Activated B cell treated with CpG ODN at 0.5 μM for 24 hours (primary cell): ENCODE measurements around the gene SUGP2. TPM values are rescaled to one million over a fixed set of nuclear protein-coding genes. Genes with fewer than 3 reads are reported as not detected.

Experiments
- ATAC-seq: fragments of 200-7000 bp; cut with Tn5 transposase; one replicate; pipeline ENCODE4 v1.10.0; 2021; ENCODE audit warnings: low read depth, mild to moderate bottlenecking, moderate library complexity
- CTCF ChIA-PET: fragments of 350-600 bp; sonication (Branson Sonifier 250); formaldehyde crosslinking; loops from one replicate; lab custom pipeline; 2021; ENCODE audit warnings: antibody characterized with exemption; lab: Charles Lee
- POLR2A ChIA-PET: fragments of 350-600 bp; sonication (Branson Sonifier 250); formaldehyde crosslinking; loops from one replicate; lab custom pipeline; 2021; ENCODE audit warnings: antibody characterized with exemption; lab: Charles Lee
- DNase-seq: peaks from one replicate; pipeline ENCODE4 v3.0.0; 2022
- H3K27ac Mint-ChIP-seq: one replicate; pipeline ENCODE4 v1.8.0; 2020; ENCODE audit warnings: mixed read lengths
- H3K27me3 Mint-ChIP-seq: one replicate; pipeline ENCODE4 v1.8.0; 2021; ENCODE audit warnings: mixed read lengths
- H3K36me3 Mint-ChIP-seq: one replicate; pipeline ENCODE4 v1.8.0; 2021; ENCODE audit warnings: low read depth, mixed read lengths
- H3K4me1 Mint-ChIP-seq: one replicate; pipeline ENCODE4 v1.8.0; 2021; ENCODE audit warnings: mixed read lengths
- H3K4me3 Mint-ChIP-seq: one replicate; pipeline ENCODE4 v1.8.0; 2020; ENCODE audit warnings: mild to moderate bottlenecking, mixed read lengths
- H3K9me3 Mint-ChIP-seq: one replicate; pipeline ENCODE4 v1.8.0; 2020; ENCODE audit warnings: mixed read lengths
- CTCF ChIP-seq: fragments of 200-600 bp; IDR thresholded peaks from one replicate; pipeline ENCODE4 v1.8.0; 2022; ENCODE audit warnings: antibody characterized with exemption, mild to moderate bottlenecking
- intact Hi-C: fragments of 100-400 bp; cut with micrococcal nuclease; formaldehyde crosslinking; loops from one replicate; pipeline ENCODE4 v1.15.1; 2024
- total RNA-seq: library from RNA; stranded (reverse); gene quantifications from 2 replicates; pipeline ENCODE4 v1.2.3, GENCODE V29; 2022

SUGP2 gene
- total RNA-seq, 1 donor from 2014 or later, result 122 TPM

- intact Hi-C loops, result no loop called here
- H3K9me3 Mint-ChIP-seq, result no peaks in the 10 kb centered on the region
- H3K4me3 Mint-ChIP-seq, result no peak overlapping the region
- ATAC-seq, result no peak
- no peak overlapping the region for H3K27ac Mint-ChIP-seq
- peaks cover 15% of the 10 kb centered on the region for H3K27me3 Mint-ChIP-seq
- DNase-seq, result no peak
- H3K36me3 Mint-ChIP-seq, result no peaks in the 10 kb centered on the region
- no peaks in the 10 kb centered on the region for H3K4me1 Mint-ChIP-seq
- ChIA-PET POLR2A (no interaction called here), CTCF (no interaction called here)
- TF ChIP-seq CTCF, result no peak
Measured at GRCh38 chr19:18967358-18968146, 65.8 kb downstream of the SUGP2 start.

GRCh38 chr19:18966307-18966706 is 67.0 kb downstream of the SUGP2 start:
- no peak for DNase-seq
- intact Hi-C loops, result no loop called here
- Mint-ChIP-seq H3K27ac (no peak overlapping the region), H3K27me3 (peaks cover 23% of the 10 kb centered on the region), H3K9me3 (no peaks in the 10 kb centered on the region), H3K4me3 (no peak overlapping the region), H3K4me1 (peaks cover 10% of the 10 kb centered on the region), H3K36me3 (no peaks in the 10 kb centered on the region)
- ChIA-PET POLR2A (interaction anchor here (0.7 kb wide), 1 partner anchor 11 kb away, joined by 6 read pairs; no protein-coding TSS in a partner anchor), CTCF (no interaction called here)
- ATAC-seq, result no peak
- no peak for TF ChIP-seq CTCF

GRCh38 chr19:18964121-18964520 is 69.2 kb downstream of the SUGP2 start:
- POLR2A ChIA-PET, result interaction anchor here (0.6 kb wide), 1 partner anchor 48 kb away, joined by 3 read pairs; no protein-coding TSS in a partner anchor
- no peaks in the 10 kb centered on the region for H3K9me3 Mint-ChIP-seq
- peaks cover 10% of the 10 kb centered on the region for H3K4me1 Mint-ChIP-seq
- no peak overlapping the region for H3K27ac Mint-ChIP-seq
- TF ChIP-seq CTCF, result no peak
- DNase-seq (no peak), ATAC-seq (no peak)
- CTCF ChIA-PET, result no interaction called here
- peaks cover 24% of the 10 kb centered on the region for H3K27me3 Mint-ChIP-seq
- H3K36me3 Mint-ChIP-seq, result no peaks in the 10 kb centered on the region
- no peak overlapping the region for H3K4me3 Mint-ChIP-seq
- intact Hi-C loops, result no loop called here

GRCh38 chr19:18961767-18962620 is 71.3 kb downstream of the SUGP2 start:
- ATAC-seq, result no peak
- Mint-ChIP-seq H3K27me3 (peaks cover 16% of the 10 kb centered on the region), H3K27ac (no peak overlapping the region), H3K9me3 (no peaks in the 10 kb centered on the region), H3K4me3 (no peak overlapping the region), H3K36me3 (no peaks in the 10 kb centered on the region), H3K4me1 (peaks cover 10% of the 10 kb centered on the region)
- TF ChIP-seq CTCF, result no peak
- POLR2A ChIA-PET, result no interaction called here
- no peak for DNase-seq
- intact Hi-C loops, result no loop called here
- CTCF ChIA-PET, result no interaction called here

DNA sequence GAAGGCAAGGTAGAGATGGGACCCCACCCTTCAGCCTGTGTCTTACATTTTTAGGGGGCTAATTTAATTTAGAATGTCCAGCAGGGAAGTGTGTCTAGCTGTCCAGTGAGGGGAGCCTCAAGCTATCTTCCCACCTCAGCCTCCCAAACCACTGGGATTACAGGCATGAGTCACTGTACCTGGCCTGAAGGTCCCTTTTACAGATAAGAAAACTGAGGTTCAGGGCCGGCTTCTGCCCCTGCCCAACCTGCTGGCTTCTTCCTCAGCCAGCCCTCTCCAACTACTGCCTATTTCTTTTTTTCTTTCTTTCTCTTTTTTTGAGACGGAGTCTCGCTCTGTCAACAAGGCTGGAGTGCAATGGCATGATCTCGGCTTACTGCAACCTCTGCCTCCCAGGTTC is 72.9 kb downstream of the SUGP2 start:
- TF ChIP-seq CTCF, result no peak
- CTCF ChIA-PET, result no interaction called here
- H3K27me3 Mint-ChIP-seq, result peaks cover 13% of the 10 kb centered on the region
- POLR2A ChIA-PET, result no interaction called here
- H3K4me1 Mint-ChIP-seq, result peaks cover 10% of the 10 kb centered on the region
- ATAC-seq (no peak), DNase-seq (no peak)
- no peak overlapping the region for H3K27ac Mint-ChIP-seq
- intact Hi-C loops, result no loop called here
- no peak overlapping the region for H3K4me3 Mint-ChIP-seq
- no peaks in the 10 kb centered on the region for H3K9me3 Mint-ChIP-seq
- no peaks in the 10 kb centered on the region for H3K36me3 Mint-ChIP-seq
